Measurements from ENCODE around the gene STK16. TPM values are rescaled to one million over a fixed set of nuclear protein-coding genes. Genes with fewer than 3 reads are reported as not detected.
A peak's percentile ranks its signal among the peaks of the same experiment; 100 is the strongest.

The STK16 gene
- total RNA-seq, 1 donor from 2014 or later, result 30.0 TPM

GRCh38 chr2:219289537-219290361 lies 44.5 kb downstream of the STK16 start:
- ATAC-seq, result peak; percentile 21

DNA sequence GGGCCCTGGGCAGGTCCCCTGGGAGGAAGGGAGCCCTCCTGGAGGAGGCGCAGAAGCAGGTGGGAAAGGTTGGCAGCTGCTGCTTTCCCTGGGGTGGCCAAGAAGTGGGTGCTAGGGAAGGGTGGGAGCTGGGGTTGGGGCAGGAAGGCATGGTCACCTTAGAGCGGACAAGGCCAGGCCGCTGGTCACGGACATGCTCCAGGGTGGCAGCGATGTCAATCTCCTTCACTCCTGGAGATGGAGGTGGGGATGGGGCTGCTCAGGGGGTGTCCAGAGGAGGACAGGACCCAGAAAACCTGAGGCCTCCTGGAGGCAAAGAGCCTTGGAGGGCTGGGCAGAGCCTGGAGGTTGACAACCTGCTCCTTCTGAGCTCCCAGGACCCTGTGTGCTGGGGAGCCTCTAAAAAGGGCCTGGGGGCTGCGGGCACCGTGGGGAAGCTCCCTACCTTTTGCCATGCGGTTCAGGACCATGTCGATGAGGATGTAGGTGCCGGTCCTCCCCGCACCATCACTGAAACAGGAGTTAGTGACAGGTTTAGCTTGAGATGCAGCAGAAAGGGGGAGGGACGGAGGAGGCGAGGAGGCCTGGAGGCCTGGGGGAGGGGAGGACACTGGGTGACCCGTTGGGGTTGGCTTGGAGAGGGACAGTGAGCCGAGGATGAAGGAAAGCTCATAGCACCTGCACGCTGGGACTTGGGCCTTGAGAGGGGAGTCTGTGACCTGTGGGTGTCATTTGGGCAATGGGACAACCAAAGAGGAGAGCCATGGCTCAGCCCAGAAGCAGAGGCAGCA lies 45.3 kb downstream of the STK16 start:
- no peak for ATAC-seq

- no peak for ATAC-seq
These were observed 46.1 kb downstream of the STK16 start for GRCh38 chr2:219291394-219291793.

GRCh38 chr2:219291910-219292490 lies 46.7 kb downstream of the STK16 start:
- no peak for ATAC-seq

- no peak for ATAC-seq
These were observed 47.3 kb downstream of the STK16 start for GRCh38 chr2:219292616-219293015.

DNA sequence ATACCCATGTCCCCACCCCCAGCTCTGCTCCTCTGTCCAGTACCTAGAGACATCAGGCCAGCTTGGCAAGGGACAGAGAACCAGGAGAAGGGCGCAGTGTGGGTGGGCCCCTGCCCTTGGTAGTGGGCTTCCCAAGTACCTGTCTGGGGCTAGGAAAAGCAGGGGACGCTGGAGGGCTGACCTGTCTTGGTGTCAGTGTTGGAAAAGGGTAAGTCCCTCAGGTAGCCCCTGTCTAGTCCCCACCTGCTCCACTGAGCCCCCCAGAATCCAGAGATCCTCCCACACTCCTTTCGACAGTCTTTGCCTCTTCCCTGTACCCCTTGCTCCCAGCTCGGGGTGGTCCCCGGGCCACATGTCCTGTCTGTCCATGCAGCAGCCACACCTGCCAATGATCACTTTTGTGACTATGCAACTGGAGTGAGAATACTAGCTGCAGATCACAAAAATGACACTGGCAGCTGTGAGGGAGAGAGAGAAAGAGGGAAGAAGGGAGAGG lies 48.5 kb downstream of the STK16 start:
- ATAC-seq, result no peak

- ATAC-seq, result peak; percentile 89
These were observed 49.4 kb downstream of the STK16 start for GRCh38 chr2:219294356-219295351.

GRCh38 chr2:219296142-219296541 lies 50.9 kb downstream of the STK16 start:
- ATAC-seq, result no peak

DNA sequence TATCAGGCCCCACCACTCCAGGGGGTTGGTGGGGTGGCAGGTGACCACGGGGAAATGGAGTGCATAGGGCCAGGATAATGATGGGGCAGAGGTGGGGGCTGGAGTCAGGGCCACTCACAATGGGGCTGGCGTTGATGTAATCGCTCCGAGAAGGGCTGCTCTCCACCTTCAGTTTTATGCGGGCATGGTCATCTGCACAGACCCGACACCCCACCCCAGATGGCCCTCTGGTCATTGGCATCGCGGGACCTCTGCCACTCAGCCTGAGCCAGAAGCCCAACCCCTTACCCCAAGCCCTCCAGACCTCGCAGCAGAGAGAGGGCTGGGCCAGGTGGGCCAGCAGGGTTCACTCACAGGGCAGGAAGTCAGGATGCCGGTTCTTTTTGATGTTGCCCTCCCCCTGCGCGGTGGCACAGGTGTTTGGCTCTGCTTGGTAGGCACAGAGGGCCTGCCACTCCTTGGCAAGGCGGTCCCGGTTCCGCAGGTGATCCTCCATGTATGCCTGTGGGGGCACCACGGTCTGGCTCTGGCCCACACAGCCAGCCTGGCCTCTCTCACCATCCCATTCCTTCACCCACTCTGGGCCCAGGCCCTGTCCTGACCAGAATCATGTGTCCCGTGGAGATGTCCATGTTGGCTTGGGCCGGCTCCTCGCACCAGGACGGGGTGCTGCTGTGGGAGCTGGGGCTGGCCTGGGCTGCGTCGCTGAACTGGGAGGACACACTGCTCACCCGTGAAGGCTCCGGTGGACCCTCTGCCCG lies 51.5 kb downstream of the STK16 start:
- no peak for ATAC-seq

- ATAC-seq, result no peak
These were observed 52.6 kb downstream of the STK16 start for GRCh38 chr2:219297766-219298456.

DNA sequence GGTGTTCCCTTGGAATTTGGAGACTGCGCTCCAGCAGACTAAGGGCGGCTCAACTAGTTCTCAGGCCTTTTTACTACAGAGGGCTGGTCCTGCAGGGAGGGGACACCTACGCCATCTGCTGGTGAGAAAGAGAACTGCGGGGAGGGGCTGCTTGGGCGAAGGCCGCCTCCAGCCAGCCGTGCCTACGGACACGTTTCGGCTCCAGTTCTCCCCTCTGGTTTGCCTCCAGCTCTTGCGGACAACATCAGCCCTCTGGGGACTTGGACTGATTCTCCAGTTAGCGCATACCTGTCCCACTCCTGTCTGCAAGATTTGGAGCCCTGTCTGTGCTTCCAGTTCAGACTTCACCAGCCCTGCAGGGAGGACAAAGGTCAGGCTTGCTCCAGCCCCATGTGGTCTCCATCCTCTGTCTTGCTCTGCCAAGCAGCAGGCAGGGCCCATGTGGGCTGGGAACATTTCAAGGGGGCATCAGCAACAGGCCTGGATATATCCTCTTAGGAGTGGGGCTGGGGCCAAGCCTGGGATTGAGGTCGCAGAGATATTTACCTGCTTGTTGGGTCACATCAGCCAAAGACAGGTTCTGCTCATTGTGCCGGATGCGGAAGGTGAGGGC lies 53.6 kb downstream of the STK16 start:
- peak; percentile 81 for ATAC-seq

- ATAC-seq, result no peak
These were observed 54.1 kb downstream of the STK16 start for GRCh38 chr2:219299372-219299760.

Other genes starting within 250 kb of the STK16 start
- not detected for gene CFAP65, start 204.0 kb upstream of the STK16 start, total RNA-seq
- gene IHH, start 184.6 kb upstream of the STK16 start, total RNA-seq, result 0.08 TPM
- 8.9 TPM for gene NHEJ1, start 84.7 kb upstream of the STK16 start, total RNA-seq
- 0.64 TPM for gene SLC23A3, start 75.5 kb upstream of the STK16 start, total RNA-seq
- gene CNPPD1, start 68.6 kb upstream of the STK16 start, total RNA-seq, result 49.3 TPM
- 41.6 TPM for gene RETREG2, start 67.2 kb upstream of the STK16 start, total RNA-seq
- 41.1 TPM for gene ZFAND2B, start 38.7 kb upstream of the STK16 start, total RNA-seq
- gene ABCB6, start 26.5 kb upstream of the STK16 start, total RNA-seq, result 22.6 TPM
- 29.9 TPM for gene ATG9A, start 15.8 kb upstream of the STK16 start, total RNA-seq
- 18.2 TPM for gene ANKZF1, start 15.7 kb upstream of the STK16 start, total RNA-seq
- 2.4 TPM for gene GLB1L, start within 50 bp of the STK16 start, total RNA-seq
- not detected for gene TUBA4B, start 7.8 kb downstream of the STK16 start, total RNA-seq
- gene TUBA4A, start 8.4 kb downstream of the STK16 start, total RNA-seq, result 138 TPM
- gene DNAJB2, start 33.9 kb downstream of the STK16 start, total RNA-seq, result 51.7 TPM
- not detected for gene PTPRN, start 63.9 kb downstream of the STK16 start, total RNA-seq
- not detected for gene RESP18, start 87.3 kb downstream of the STK16 start, total RNA-seq
- gene DNPEP, start 142.4 kb downstream of the STK16 start, total RNA-seq, result 32.3 TPM
- gene DES, start 172.9 kb downstream of the STK16 start, total RNA-seq, result 29.3 TPM
- 3.8 TPM for gene SPEG, start 189.4 kb downstream of the STK16 start, total RNA-seq